ES-I3 (cell line): ENCODE results near the gene PALM3.

Experiments
- H3K36me3 ChIP-seq: 2 replicates; pipeline ENCODE4 v1.6.1; 2013; ENCODE audit warnings: mild to moderate bottlenecking, low read length, control low read depth, moderate library complexity; ENCODE audit not compliant: insufficient read depth
- H3K4me1 ChIP-seq: 2 replicates; pipeline ENCODE4 v1.6.1; 2013; ENCODE audit warnings: mild to moderate bottlenecking, control low read depth, low read length; ENCODE audit not compliant: insufficient read depth
- H3K9ac ChIP-seq: 2 replicates; pipeline ENCODE4 v1.6.1; 2013; ENCODE audit warnings: low read depth, mild to moderate bottlenecking, low read length, moderate library complexity
- H3K9me3 ChIP-seq: 2 replicates; pipeline ENCODE4 v1.6.1; 2013; ENCODE audit warnings: mild to moderate bottlenecking, low read length, moderate library complexity; ENCODE audit not compliant: control insufficient read depth, insufficient read depth

Gene PALM3

DNA sequence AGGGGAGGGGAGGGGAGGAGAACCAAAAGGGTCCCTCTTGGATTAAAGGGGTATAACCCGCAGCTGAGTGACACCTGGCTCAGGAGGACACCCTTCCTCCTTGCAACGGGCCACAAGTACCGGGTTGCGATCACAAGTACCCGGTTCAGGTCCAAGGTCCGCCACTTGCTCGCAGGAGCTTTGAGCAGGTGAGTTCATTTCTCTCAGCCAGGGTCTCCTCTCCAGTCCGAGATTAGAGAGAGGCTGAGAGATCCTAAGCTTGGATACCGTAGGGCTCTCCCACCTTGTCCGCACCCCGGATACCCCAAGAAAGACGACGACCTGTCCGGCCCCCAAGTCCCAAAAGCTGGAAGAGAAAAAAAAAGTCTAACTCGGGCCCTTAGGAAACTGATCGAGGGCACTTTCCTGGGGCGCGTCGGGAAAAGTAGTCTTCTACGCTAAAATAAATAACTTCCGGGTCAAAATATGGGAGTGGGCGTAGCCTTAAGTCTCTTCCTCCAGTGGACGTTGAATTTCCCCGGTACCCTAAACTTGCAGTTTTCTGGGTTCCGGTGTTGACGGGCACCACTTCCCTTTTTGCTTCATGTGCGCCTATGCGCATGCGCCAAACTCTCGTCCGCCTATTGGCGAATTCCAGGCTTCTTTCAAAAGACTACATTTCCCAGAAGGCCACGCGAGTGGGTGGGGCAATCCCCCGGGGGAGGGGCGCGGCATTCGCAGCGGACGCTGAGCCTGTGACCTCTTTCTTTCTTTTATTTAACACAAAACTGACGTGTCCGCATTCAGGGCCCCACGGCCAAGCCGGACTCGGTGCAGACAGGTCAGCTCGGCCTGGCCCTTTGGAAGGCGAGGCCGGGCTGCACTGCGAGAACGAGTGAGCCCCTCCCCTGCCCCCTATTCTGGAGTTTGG lies 19.3 kb upstream of the PALM3 start:
- no peaks in the 10 kb centered on the region for H3K36me3 ChIP-seq
- no peaks in the 10 kb centered on the region for H3K4me1 ChIP-seq
- H3K9me3 ChIP-seq: no peaks in the 10 kb centered on the region
- peak overlapping the region; percentile 93 for H3K9ac ChIP-seq

DNA sequence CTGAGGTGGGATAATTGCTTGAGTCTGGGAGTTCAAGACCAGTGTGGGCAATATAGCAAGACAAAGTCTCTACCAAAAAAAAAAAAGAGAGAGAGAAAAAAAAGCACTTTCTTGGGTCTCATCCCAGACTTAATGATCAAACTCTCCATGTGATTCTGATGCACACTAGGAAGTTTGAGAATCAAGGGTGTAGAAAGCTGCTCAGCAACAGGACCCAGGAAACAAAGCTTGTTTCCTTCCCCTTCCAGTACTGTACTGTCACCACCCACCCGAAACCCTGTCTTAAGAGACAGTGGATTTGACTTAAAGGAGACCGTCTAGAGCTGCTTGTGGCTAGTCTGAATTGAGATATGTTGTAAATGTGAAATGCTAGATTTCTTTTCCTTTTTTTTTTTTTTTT lies 16.5 kb upstream of the PALM3 start:
- H3K9ac ChIP-seq: no peak overlapping the region
- no peaks in the 10 kb centered on the region for H3K4me1 ChIP-seq

DNA sequence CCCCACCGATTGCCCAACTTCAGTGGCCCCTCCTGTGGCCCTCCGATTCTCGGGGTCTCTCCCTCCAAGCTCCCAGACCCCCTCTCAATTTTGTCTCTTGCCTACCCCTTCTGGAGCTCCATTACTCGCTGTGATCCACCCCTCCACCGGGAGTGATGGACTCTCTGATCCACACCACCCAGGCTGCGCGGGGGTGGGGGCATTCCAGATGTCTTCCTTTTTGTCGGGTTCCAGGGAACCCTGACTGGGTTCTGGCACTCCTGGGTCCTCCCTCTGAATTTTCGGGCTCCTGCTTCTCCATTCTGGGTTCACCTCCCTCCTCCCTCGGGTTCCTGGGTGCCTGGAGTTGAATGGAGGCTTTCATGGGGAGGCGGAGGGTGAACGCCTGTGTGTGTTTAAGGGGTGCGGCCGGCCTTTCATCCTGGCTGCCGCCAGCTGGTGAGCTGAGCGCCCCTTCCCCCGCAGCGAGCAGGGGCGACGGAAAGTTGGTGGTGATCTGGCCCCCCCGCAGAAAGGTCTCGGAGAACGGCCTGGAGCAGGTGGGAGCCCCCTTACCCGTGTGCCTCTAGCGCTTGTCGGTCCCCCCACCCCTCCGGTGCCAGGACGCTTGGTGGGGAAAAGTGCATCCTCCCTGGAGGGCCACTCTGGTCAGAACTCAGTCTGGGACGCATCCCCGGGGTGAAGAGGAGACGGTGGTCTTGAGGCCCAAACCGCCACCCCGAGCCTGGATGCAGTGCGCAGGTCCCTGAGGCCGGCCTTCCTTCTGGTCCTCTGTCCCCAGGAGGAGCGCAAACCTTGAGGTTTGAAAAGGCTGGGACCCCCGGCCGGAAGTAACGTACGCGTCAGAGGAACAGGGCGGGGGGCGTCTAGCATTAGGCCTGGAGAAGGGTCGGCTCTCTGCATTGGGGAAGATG lies 12.3 kb upstream of the PALM3 start:
- Histone ChIP-seq H3K4me1 (no peaks in the 10 kb centered on the region; the same call in 1 of the 2 replicates), H3K9me3 (no peaks in the 10 kb centered on the region), H3K36me3 (no peaks in the 10 kb centered on the region), H3K9ac (peak overlapping the region; percentile 74)

More for the DNA sequence above, 16.5 kb upstream of the PALM3 start:
- H3K36me3 ChIP-seq: no peaks in the 10 kb centered on the region
- no peaks in the 10 kb centered on the region for H3K9me3 ChIP-seq

DNA sequence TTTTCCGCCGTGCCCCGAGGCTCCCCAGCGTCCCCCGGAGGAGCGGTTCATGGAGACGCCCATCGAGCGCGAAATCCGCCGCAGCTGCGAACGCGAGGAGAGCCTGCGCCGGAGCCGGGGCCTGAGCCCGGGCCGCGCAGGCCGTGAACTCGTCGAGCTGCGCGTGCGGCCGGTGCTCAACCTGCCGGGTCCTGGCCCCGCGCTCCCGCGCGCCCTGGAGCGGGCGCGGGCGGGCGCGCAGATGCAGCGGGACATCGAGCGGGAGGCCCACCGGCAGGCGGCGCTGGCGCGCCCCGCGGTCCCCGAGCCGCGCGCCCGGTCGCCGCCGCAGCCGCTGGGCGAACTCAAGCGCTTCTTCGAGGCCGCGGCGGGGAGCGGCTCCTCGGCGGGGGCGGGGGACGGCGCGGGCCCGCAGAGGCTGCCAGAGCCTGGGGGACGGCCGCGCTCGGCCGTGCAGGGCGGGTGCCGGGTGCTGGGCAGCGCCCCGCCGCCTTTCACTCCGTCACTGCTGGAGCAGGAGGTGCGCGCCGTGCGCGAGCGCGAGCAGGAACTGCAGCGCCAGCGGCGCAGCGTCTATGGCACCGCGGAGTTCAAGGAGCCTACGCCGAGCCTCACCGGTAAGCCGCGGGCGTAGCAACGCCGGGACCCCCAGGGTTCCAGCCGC lies 11.5 kb upstream of the PALM3 start:
- no peaks in the 10 kb centered on the region for H3K9me3 ChIP-seq
- no peaks in the 10 kb centered on the region; the same call in 1 of the 2 replicates for H3K4me1 ChIP-seq
- no peaks in the 10 kb centered on the region for H3K36me3 ChIP-seq
- peak overlapping the region; percentile 74; the same call in 1 of the 2 replicates for H3K9ac ChIP-seq

DNA sequence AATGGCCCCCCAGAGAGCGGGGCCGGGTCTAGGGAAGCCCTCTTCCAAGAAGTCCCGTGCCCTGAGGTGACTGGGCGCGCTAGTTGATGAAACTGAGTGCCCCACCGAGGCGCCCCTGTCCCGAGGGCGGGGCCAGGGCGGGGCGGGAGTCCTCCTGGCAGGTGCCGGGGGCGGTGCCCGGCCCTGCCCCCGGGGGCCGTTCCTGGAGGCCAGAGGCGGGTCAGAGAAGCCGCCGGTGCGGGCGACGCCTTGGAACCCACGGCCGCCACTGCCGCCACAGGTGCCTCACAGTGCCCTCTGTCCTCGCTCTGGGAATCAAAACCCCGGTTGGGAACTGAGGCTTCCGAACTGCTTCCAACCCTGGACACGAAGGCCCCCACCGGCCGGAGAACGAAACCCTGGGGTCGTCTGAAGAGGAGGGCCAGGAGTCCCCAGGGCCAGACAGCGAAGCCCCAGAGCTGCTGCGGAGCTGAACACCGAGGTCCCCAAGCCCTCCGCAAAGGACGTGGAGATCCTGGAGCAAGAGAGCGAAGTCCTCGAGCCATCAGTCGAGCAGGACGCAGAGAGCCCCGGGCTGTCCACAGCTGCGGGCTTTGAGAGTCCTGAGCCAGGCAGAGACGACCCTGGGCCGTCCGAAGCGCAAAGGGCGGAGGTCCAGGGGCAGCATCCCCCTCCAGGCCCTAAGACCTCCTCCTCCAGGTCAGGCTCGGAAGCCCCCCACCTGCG lies 10.8 kb upstream of the PALM3 start, which contains the start of gene MISP3:
MISP3 (plus strand) TSS at position 252 of the 726 bp plus-strand sequence. CDS start 524 bp downstream, outside the sequence.
- H3K9ac ChIP-seq: peak within 1 kb of the TSS; percentile 74; the same call in 1 of the 2 replicates
- no peaks in the 10 kb centered on the region; the same call in 1 of the 2 replicates for H3K4me1 ChIP-seq
- H3K9me3 ChIP-seq: no peaks in the 10 kb centered on the region

DNA sequence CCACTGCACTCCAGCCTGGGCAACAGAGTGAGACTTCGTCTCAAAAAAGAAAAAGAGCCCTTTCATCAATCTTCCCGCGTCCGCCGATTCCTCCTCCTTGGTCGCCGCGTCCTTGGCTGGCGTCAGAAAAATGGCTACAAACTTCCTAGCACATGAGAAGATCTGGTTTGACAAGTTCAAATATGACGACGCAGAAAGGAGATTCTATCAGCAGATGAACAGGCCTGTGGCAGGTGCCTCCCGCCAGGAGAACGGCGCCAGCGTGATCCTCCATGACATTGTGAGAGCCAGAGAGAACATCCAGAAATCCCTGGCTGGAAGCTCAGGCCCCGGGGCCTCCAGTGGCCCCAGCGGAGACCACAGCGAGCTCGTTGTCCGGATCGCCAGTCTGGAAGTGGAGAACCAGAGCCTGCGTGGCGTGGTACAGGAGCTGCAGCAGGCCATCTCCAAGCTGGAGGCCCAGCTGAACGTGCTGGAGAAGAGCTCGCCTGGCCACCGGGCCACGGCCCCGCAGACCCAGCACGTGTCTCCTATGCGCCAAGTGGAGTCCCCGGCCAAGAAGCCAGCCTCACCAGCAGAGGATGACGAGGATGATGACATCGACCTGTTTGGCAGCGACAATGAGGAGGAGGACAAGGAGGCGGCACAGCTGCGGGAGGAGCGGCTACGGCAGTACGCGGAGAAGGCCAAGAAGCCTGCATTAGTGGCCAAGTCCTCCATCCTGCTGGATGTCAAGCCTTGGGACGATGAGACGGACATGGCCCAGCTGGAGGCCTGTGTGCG lies 8.6 kb upstream of the PALM3 start:
- no peak overlapping the region for H3K9ac ChIP-seq
- no peaks in the 10 kb centered on the region; the same call in 1 of the 2 replicates for H3K4me1 ChIP-seq
- H3K36me3 ChIP-seq: no peaks in the 10 kb centered on the region
- no peaks in the 10 kb centered on the region for H3K9me3 ChIP-seq

More for the DNA sequence above, 10.8 kb upstream of the PALM3 start, which contains the start of gene MISP3:
- H3K36me3 ChIP-seq: no peaks in the 10 kb centered on the region

DNA sequence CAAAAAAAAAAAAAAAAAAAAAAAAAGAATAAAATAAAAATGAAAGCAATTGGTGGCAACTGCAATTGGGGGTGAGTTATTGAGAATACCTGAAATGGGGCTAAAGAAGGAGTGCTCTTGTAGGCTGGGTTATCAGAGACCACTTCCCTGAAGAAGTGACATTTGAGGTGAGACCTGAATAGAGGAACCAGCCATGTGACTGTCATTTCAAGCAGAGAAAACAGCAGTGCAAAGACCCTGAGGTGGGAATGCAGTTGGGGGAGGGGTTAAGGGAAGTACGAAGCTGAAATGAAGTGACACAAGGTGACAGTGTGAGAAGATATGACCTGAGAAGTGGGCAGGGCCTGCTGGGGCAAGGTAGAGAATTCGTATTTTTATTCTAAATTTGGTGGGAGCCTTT lies 4.3 kb upstream of the PALM3 start:
- Histone ChIP-seq H3K4me1 (no peaks in the 10 kb centered on the region; the same call in 1 of the 2 replicates), H3K9ac (no peak overlapping the region), H3K9me3 (no peaks in the 10 kb centered on the region), H3K36me3 (no peaks in the 10 kb centered on the region)

DNA sequence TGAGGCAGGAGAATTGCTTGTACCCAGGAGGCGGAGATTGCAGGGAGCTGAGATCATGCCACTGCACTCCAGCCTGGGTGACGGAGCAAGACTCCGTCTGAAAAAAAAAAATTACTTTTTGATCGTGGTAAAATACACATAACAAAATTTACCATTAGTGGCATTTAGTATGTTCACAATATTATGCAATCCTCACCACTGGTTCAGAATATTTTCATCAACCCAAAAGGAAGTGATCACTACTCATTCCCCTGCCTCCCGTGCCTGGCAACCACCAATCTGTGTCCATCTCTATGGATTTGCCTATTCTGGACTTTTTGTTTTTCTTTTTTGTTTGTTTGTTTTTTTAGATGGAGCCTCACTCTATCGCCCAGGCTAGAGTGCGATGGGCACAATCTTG lies 1.2 kb upstream of the PALM3 start:
- H3K9ac ChIP-seq: no peak overlapping the region
- H3K9me3 ChIP-seq: no peaks in the 10 kb centered on the region
- H3K4me1 ChIP-seq: peaks cover 6% of the 10 kb centered on the region; the same call in 1 of the 2 replicates
- H3K36me3 ChIP-seq: no peaks in the 10 kb centered on the region

DNA sequence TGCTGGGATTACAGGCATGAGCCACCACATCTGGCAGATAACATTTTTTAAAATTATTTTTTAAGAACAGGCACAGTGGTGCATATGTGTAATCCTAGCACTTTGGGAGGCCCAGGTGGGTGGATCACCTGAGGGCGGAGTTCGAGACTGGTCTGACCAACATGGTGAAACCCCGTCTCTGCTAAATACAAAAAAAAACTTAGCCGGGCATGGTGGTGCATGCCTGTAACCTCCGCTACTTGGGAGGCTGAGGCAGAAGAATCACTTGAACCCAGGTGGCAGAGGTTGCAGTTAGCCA lies 631 bp upstream of the PALM3 start:
- Histone ChIP-seq H3K4me1 (peaks cover 7% of the 10 kb centered on the region; the same call in 1 of the 2 replicates), H3K36me3 (no peaks in the 10 kb centered on the region), H3K9ac (no peak overlapping the region), H3K9me3 (no peaks in the 10 kb centered on the region)

DNA sequence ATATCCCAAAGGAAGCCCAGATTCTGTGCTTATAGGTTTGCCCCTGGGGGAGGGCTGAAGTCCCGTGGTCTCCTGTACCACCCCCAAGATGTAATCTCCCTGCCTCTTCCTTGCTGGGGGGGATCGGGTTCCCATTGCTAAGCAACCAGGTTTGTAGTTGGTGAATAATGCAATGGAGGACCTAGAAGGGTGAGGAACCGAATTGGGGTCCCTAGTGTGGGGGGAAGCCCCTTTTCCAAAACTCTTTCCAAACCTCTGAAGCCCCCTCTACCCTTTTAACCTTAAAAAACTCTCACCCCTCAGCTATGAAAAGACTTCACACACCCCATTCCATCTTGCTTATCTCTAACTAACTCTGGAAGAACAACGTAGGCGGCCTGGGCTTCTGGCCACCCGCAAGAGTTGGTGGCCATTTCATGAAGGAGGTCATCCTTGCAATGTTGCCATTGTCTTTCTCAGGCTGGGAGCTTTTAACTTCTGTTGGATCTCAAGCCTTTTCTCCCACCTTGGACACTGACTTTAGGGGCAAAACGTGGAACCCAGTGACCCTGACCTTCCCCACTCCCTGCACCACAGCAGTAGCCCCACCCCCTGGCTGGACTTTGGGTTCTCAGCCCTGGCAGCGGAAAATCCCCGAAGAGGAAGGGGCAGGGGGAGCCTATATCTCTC lies 661 bp downstream of the PALM3 start:
- Histone ChIP-seq H3K36me3 (no peaks in the 10 kb centered on the region), H3K9ac (no peak overlapping the region), H3K4me1 (peaks cover 7% of the 10 kb centered on the region; the same call in 1 of the 2 replicates), H3K9me3 (no peaks in the 10 kb centered on the region)

DNA sequence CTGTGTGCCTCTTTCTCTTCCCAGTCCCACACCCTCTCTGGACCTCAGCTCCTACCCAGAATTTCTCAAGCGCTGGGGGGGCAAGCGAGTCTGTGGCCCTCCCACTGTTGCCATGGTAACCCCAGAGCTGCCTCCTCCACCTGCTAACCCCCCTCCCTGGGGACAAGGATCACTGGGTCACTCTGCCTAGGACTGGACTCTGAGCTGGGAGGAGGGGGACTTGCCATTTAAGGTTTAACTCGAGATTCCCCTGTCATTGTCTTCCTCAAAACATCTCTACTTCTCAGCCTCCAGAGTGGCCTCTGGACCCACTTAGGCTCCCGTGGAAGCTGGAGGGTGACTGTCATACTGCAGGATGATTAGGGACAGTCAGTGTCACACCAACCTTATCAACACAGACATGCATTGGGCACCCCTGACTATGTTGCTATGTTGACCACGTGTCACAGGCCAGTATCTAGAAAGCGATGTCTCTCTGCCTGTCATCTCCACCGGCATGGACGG lies 2.2 kb downstream of the PALM3 start:
- Histone ChIP-seq H3K9ac (no peak overlapping the region), H3K4me1 (peaks cover 7% of the 10 kb centered on the region; the same call in 1 of the 2 replicates), H3K36me3 (no peaks in the 10 kb centered on the region), H3K9me3 (no peaks in the 10 kb centered on the region)

DNA sequence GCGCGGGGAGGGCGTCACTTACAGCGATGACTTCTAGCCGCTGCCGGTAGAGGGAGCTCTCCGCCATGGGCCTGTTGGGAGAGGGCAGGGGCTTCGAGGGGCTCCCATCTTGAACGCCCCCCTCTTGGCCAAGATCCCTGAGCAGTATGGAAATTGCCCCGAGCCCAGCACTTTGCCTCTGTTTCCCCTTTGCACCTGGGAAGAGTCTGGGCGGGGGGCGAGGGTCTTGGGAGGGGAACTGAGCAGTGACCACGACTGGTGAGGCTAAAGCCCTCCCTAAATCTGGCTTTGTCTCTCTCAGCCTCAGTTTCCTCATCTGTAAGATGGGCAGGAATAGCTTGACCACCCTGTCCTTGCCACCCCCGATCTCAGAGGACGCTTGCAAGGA lies 2.8 kb downstream of the PALM3 start:
- no peaks in the 10 kb centered on the region for H3K36me3 ChIP-seq
- peak overlapping the region; percentile 48; the same call in 1 of the 2 replicates for H3K9ac ChIP-seq
- peaks cover 7% of the 10 kb centered on the region; the same call in 1 of the 2 replicates for H3K4me1 ChIP-seq
- H3K9me3 ChIP-seq: no peaks in the 10 kb centered on the region
